HuH-7 (cell line): ENCODE results near the gene OFD1.

Experiments used
- DNase-seq: peaks from one replicate; pipeline ENCODE4 v3.0.0; 2011; ENCODE audit warnings: low spot score

OFD1 gene

GRCh38 chrX:13797512-13797911 lies 63.0 kb downstream of the OFD1 start:
- DNase-seq: no peak

GRCh38 chrX:13798184-13798583 lies 63.6 kb downstream of the OFD1 start:
- DNase-seq: no peak

GRCh38 chrX:13803116-13803515 lies 68.6 kb downstream of the OFD1 start:
- DNase-seq: no peak

- no peak for DNase-seq
Observed at GRCh38 chrX:13805241-13805640, 70.7 kb downstream of the OFD1 start.

GRCh38 chrX:13808293-13808692 lies 73.7 kb downstream of the OFD1 start:
- DNase-seq: no peak

- no peak for DNase-seq
Observed at GRCh38 chrX:13808865-13809264, 74.3 kb downstream of the OFD1 start.

- no peak for DNase-seq
Observed at GRCh38 chrX:13815664-13816063, 81.1 kb downstream of the OFD1 start.

GRCh38 chrX:13816176-13816575 lies 81.6 kb downstream of the OFD1 start:
- no peak for DNase-seq

- DNase-seq: no peak
Observed at GRCh38 chrX:13816643-13817627, 82.4 kb downstream of the OFD1 start, which contains the start of gene GPM6B. Gene GPM6B (minus strand): TSS chrX:13817093. CDS start chrX:13816904, 189 bp downstream.
